SK-N-SH treated with all-trans-retinoic acid at 6 μM for 48 hours (cell line): ENCODE data around the gene ECHS1.
"Not testable (repeated sequence)": the region's sequence is repeated elsewhere in the genome, so short reads cannot be mapped to it uniquely, and the experiment has no call there.

Source experiments
- ATAC-seq: fragments of 200-7000 bp; cut with Tn5 transposase; 3 replicates; pipeline ENCODE4 v1.9.1; 2020; ENCODE audit warnings: mild to moderate bottlenecking, moderate library complexity
- BACH2 ChIP-seq: fragments of 250-450 bp; sonication (Bioruptor Pico); IDR thresholded peaks from 2 replicates; pipeline ENCODE4 v1.9.0; 2021; ENCODE audit warnings: mild to moderate bottlenecking, borderline replicate concordance
- ESRRG ChIP-seq: fragments of 250-450 bp; sonication (Bioruptor Pico); IDR thresholded peaks from 2 replicates; pipeline ENCODE4 v1.6.1; 2021; ENCODE audit warnings: mild to moderate bottlenecking
- ISL1 ChIP-seq: fragments of 250-450 bp; sonication (Bioruptor Pico); IDR thresholded peaks from 2 replicates; pipeline ENCODE4 v2.1.2; 2022; ENCODE audit warnings: mild to moderate bottlenecking, moderate library complexity
- OSR1 ChIP-seq: fragments of 250-450 bp; sonication (Bioruptor Pico); IDR thresholded peaks from 2 replicates; pipeline ENCODE4 v1.8.0; 2022; ENCODE audit warnings: moderate library complexity, mild to moderate bottlenecking, inconsistent platforms
- POU6F1 ChIP-seq: fragments of 250-450 bp; sonication (Bioruptor Pico); IDR thresholded peaks from 2 replicates; pipeline ENCODE4 v1.8.0; 2021; ENCODE audit warnings: low read depth, mild to moderate bottlenecking, moderate library complexity, borderline replicate concordance
- SNAI2 ChIP-seq: fragments of 250-450 bp; sonication (Bioruptor Pico); IDR thresholded peaks from 2 replicates; pipeline ENCODE4 v1.5.0; 2020; ENCODE audit warnings: mild to moderate bottlenecking, moderate library complexity
- TCF4 ChIP-seq: fragments of 250-450 bp; sonication (Bioruptor Pico); IDR thresholded peaks from 2 replicates; pipeline ENCODE4 v1.8.0; 2021; ENCODE audit warnings: mild to moderate bottlenecking, moderate library complexity, borderline replicate concordance
- TSHZ2 ChIP-seq: fragments of 250-450 bp; sonication (Bioruptor Pico); IDR thresholded peaks from 2 replicates; pipeline ENCODE4 v1.5.0; 2020; ENCODE audit warnings: mild to moderate bottlenecking, moderate library complexity
- ZC3H10 ChIP-seq: fragments of 250-450 bp; sonication (Bioruptor Pico); IDR thresholded peaks from 2 replicates; pipeline ENCODE4 v1.5.1; 2021; ENCODE audit warnings: mild to moderate bottlenecking, moderate library complexity
- ZFP3 ChIP-seq: fragments of 250-450 bp; sonication (Bioruptor Pico); IDR thresholded peaks from 2 replicates; pipeline ENCODE4 v1.5.0; 2020; ENCODE audit warnings: mild to moderate bottlenecking, moderate library complexity
- ZFP30 ChIP-seq: fragments of 450-650 bp; formaldehyde crosslinking; IDR thresholded peaks from 2 replicates; pipeline ENCODE4 v1.5.0; 2022; ENCODE audit warnings: mild to moderate bottlenecking, moderate library complexity
- ZNF565 ChIP-seq: fragments of 450-650 bp; formaldehyde crosslinking; conservative IDR thresholded peaks from 2 replicates; pipeline ENCODE4 v1.5.0; 2020; ENCODE audit warnings: low read depth, mild to moderate bottlenecking, moderate library complexity
- ZNF70 ChIP-seq: fragments of 450-650 bp; formaldehyde crosslinking; IDR thresholded peaks from 2 replicates; pipeline ENCODE4 v1.5.0; 2020; ENCODE audit warnings: mild to moderate bottlenecking, moderate library complexity
- TF ChIP-seq, protein P1 (sequence below): fragments of 250-450 bp; sonication (Bioruptor Pico); IDR thresholded peaks from 2 replicates; pipeline ENCODE4 v1.5.1; 2021; ENCODE audit warnings: mild to moderate bottlenecking, moderate library complexity
- TF ChIP-seq, protein P2 (sequence below): fragments of 250-450 bp; sonication (Bioruptor Pico); IDR thresholded peaks from 2 replicates; pipeline ENCODE4 v1.8.0; 2020; ENCODE audit warnings: mild to moderate bottlenecking, moderate library complexity, borderline replicate concordance
- TF ChIP-seq, protein P3 (sequence below): fragments of 250-450 bp; sonication (Bioruptor Pico); IDR thresholded peaks from 2 replicates; pipeline ENCODE4 v1.5.1; 2020; ENCODE audit warnings: low read depth, mild to moderate bottlenecking, moderate library complexity

ECHS1 gene

DNA sequence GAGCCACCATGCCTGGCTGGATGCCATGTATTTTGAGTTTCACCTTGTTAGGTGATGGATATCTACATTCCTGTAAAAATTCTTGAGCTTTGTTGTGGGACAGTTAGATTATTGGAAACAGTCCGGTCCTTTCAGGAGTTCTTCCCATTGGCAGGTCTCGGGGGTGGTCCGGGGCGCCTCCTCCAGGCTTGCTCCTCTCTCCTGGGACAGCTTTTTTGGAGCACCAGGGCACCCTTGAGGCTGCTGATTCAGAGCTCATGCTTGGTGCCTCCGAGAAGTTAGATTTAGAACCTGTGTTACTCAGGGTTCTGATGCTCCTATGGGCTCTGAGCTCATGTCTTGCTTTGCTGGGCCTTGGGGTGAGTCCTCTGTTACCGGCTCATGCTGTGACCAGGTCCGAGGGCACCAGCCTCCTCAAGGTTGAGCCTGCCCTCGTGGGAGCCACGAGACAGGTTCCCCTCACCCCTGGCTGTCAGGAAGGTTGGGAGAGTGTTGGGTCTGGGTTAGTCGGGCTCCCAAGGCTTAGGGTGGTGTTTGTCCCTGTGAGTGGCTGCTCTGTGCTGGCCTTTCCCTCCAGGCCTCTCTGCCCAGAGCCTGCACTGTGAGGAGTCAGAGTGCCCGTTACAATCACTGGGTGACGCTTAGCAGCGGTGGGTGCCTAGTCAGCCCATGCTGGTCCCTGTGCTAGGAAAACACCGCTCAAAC, 45.3 kb upstream of the ECHS1 start (continued):
- TF ChIP-seq ZNF70 (CRISPR knock-in tag) (no peak), OSR1 (CRISPR knock-in tag) (no peak), ZNF565 (CRISPR knock-in tag) (no peak), ZFP3 (CRISPR knock-in tag) (no peak)
- TF ChIP-seq, protein P1, sequence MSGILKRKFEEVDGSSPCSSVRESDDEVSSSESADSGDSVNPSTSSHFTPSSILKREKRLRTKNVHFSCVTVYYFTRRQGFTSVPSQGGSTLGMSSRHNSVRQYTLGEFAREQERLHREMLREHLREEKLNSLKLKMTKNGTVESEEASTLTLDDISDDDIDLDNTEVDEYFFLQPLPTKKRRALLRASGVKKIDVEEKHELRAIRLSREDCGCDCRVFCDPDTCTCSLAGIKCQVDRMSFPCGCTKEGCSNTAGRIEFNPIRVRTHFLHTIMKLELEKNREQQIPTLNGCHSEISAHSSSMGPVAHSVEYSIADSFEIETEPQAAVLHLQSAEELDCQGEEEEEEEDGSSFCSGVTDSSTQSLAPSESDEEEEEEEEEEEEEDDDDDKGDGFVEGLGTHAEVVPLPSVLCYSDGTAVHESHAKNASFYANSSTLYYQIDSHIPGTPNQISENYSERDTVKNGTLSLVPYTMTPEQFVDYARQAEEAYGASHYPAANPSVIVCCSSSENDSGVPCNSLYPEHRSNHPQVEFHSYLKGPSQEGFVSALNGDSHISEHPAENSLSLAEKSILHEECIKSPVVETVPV (CRISPR knock-in tag), result no peak

GRCh38 chr10:133415752-133416151, 42.6 kb upstream of the ECHS1 start:
- ATAC-seq, result no peak
- no peak for TF ChIP-seq ESRRG (CRISPR knock-in tag)
- TF ChIP-seq BACH2 (CRISPR knock-in tag), result no peak

DNA sequence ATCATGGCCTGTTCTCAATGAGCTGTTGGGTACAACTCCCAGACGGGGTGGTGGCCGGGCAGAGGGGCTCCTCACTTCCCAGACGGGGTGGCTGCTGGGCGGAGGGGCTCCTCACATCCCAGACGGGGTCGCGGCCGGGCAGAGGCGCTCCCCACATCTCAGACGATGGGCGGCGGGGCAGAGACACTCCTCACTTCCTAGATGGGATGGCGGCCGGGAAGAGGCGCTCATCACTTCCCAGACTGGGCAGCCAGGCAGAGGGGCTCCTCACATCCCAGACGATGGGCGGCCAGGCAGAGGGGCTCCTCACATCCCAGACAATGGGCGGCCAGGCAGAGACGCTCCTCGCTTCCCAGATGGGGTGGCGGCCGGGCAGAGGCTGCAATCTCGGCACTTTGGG, 41.2 kb upstream of the ECHS1 start:
- not testable (repeated sequence) for ATAC-seq

GRCh38 chr10:133412381-133412711, 39.2 kb upstream of the ECHS1 start:
- ATAC-seq, result no peak
- TF ChIP-seq, protein P2, sequence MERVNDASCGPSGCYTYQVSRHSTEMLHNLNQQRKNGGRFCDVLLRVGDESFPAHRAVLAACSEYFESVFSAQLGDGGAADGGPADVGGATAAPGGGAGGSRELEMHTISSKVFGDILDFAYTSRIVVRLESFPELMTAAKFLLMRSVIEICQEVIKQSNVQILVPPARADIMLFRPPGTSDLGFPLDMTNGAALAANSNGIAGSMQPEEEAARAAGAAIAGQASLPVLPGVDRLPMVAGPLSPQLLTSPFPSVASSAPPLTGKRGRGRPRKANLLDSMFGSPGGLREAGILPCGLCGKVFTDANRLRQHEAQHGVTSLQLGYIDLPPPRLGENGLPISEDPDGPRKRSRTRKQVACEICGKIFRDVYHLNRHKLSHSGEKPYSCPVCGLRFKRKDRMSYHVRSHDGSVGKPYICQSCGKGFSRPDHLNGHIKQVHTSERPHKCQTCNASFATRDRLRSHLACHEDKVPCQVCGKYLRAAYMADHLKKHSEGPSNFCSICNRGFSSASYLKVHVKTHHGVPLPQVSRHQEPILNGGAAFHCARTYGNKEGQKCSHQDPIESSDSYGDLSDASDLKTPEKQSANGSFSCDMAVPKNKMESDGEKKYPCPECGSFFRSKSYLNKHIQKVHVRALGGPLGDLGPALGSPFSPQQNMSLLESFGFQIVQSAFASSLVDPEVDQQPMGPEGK (CRISPR knock-in tag), result no peak
- TF ChIP-seq, protein P3, sequence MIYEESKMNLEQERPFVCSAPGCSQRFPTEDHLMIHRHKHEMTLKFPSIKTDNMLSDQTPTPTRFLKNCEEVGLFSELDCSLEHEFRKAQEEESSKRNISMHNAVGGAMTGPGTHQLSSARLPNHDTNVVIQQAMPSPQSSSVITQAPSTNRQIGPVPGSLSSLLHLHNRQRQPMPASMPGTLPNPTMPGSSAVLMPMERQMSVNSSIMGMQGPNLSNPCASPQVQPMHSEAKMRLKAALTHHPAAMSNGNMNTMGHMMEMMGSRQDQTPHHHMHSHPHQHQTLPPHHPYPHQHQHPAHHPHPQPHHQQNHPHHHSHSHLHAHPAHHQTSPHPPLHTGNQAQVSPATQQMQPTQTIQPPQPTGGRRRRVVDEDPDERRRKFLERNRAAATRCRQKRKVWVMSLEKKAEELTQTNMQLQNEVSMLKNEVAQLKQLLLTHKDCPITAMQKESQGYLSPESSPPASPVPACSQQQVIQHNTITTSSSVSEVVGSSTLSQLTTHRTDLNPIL, result no peak
- TF ChIP-seq TSHZ2 (CRISPR knock-in tag), result no peak
- TF ChIP-seq OSR1 (CRISPR knock-in tag), result no peak
- TF ChIP-seq TCF4 (CRISPR knock-in tag), result no peak
- TF ChIP-seq, all 23 proteins: peak for 0

DNA sequence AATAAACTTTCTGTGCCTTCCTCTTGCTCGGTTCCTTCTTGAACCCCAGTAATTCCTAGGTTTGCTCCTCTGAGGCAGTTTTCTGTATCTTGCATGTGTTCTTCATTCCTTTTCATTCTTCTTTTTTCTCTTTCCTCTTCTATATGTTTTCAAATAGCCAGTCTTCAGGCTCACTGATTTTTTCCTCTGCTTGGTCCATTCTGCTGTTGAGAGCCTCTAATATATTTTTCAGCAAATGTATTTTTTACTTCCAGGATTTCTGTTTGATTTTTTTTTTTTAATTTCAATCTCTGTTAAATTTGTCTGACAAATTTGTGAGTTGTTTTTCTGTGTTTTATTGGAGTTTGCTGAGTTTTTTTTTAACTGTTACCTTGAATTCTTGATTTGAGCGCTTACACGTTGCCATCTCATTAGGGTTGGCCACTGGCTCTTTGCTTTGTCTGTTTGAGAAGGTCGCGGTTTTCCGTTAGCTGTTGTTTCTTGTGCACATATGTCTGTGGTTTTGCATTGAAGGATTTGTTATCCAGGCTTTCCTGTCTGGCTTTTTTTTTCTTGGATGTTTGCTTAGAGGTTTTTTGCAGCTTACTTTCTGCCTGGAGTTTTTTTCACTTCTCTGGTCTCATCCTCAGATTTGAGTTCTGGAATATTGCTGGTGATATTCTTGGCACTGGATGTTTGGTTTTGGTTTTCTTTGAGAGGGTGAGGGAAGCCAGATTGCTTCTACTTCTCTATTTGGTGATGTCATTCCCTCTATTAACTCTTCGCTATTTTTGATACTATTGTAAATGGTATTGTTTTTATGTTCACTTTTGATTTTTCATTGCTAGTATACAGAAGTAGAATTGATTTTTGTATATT, 38.6 kb upstream of the ECHS1 start:
- no peak for ATAC-seq
- TF ChIP-seq ZFP30 (no peak), ZFP3 (CRISPR knock-in tag) (no peak), ZC3H10 (CRISPR knock-in tag) (no peak), ISL1 (no peak), OSR1 (CRISPR knock-in tag) (no peak), SNAI2 (CRISPR knock-in tag) (no peak), TCF4 (CRISPR knock-in tag) (no peak), POU6F1 (CRISPR knock-in tag) (no peak)
- TF ChIP-seq, protein P3, result no peak
